K562 (cell line): ENCODE results near the gene ITPKB. TPM values are rescaled to one million over a fixed set of nuclear protein-coding genes. Genes with fewer than 3 reads are reported as not detected.

Experiments used
- ATAC-seq: fragments of 200-7000 bp; cut with Tn5 transposase; 3 replicates; pipeline ENCODE4 v1.9.1; 2020; ENCODE audit warnings: moderate library complexity
- BruUV-seq: library from RNA; stranded (reverse); fragments of 400-500 nt; replicated peaks from 2 replicates; lab custom pipeline; 2021; lab: Mats Ljungman, UMichigan
- CTCF ChIA-PET: fragments of 300-600 bp; formaldehyde crosslinking; extraction: SDS; loops from one replicate; lab custom pipeline; 2021; ENCODE audit warnings: low intra/inter-chr PET ratio; lab: Yijun Ruan, JAX
- POLR2A ChIA-PET: fragments of 300-600, 350-650 bp; sonication (Branson Sonifier 250); formaldehyde crosslinking; extraction: SDS; loops from one replicate; lab custom pipeline; 2021; ENCODE audit warnings: antibody characterized with exemption, inconsistent platforms; lab: Yijun Ruan, JAX
- DNase-seq, 4 experiments: peaks; one replicate each; pipeline versions ENCODE4 v3.0.0 to v3.0.0-alpha.2; 2011 to 2018; ENCODE audit warnings: low spot score in 3 of 4, mixed read lengths in 3 of 4; ENCODE audit errors: extremely low read depth in 1 of 4
- FAIRE-seq: peaks from 2 replicates; lab custom pipeline; 2011; peaks lifted over from hg19 to GRCh38; lab: Jason Lieb, UNC
- H2AFZ ChIP-seq: 2 replicates; pipeline ENCODE4 v1.6.0; 2011; ENCODE audit warnings: low read depth, low read length, control low read depth, inconsistent platforms
- H3K27ac ChIP-seq: fragments of 200-600 bp; 3 replicates; pipeline ENCODE4 v1.8.0; 2011; ENCODE audit warnings: low read depth, mild to moderate bottlenecking, control low read depth, inconsistent platforms, low read length, moderate library complexity, mixed read lengths; ENCODE audit errors: extremely low read depth
- H3K27me3 ChIP-seq, 2 experiments: fragments of 300-600 bp in 1 of 2; 2 replicates in 1 of 2; 3 replicates in 1 of 2; pipeline versions ENCODE4 v1.6.0 to v1.8.0; 2011; ENCODE audit warnings: inconsistent platforms in 2 of 2, low read length in 2 of 2, mild to moderate bottlenecking in 1 of 2, mixed read lengths in 1 of 2, moderate library complexity in 1 of 2; ENCODE audit not compliant: control insufficient read depth in 2 of 2, insufficient read depth in 2 of 2
- H3K36me3 ChIP-seq: fragments of 300-600 bp; 3 replicates; pipeline ENCODE4 v1.8.0; 2011; ENCODE audit warnings: mild to moderate bottlenecking, low read length, inconsistent platforms; ENCODE audit not compliant: control insufficient read depth, insufficient read depth
- H3K4me1 ChIP-seq, 2 experiments: fragments of 200-600 bp in 1 of 2; replicated peaks in 1 of 2; 2 replicates in 1 of 2; 3 replicates in 1 of 2; pipeline versions ENCODE4 v1.5.1 to v1.8.0; 2011; ENCODE audit warnings: inconsistent platforms in 2 of 2, low read length in 2 of 2, mild to moderate bottlenecking in 1 of 2, mixed read lengths in 1 of 2, moderate library complexity in 1 of 2; ENCODE audit not compliant: control insufficient read depth in 2 of 2, insufficient read depth in 2 of 2
- H3K4me2 ChIP-seq: 2 replicates; pipeline ENCODE4 v1.6.1; 2011; ENCODE audit warnings: low read length, control low read depth, inconsistent platforms, mixed read lengths; ENCODE audit not compliant: insufficient read depth
- H3K4me3 ChIP-seq: fragments of 200-600 bp; sonication (generic), shearing (Covaris generic); 2 replicates; pipeline ENCODE4 v1.5.1; 2016; ENCODE audit warnings: control low read depth, inconsistent platforms
- H3K79me2 ChIP-seq: fragments of 200-600 bp; 3 replicates; pipeline ENCODE4 v1.8.0; 2011; ENCODE audit warnings: low read length, inconsistent platforms; ENCODE audit not compliant: control insufficient read depth, insufficient read depth
- H3K9ac ChIP-seq, 2 experiments: 2 replicates each; pipeline versions ENCODE4 v1.6.0 to v1.6.1; 2011; ENCODE audit warnings: low read depth in 2 of 2, low read length in 2 of 2, control low read depth in 1 of 2, inconsistent platforms in 1 of 2, mild to moderate bottlenecking in 1 of 2, mixed read lengths in 1 of 2; ENCODE audit not compliant: insufficient read depth in 1 of 2
- H3K9me1 ChIP-seq: one replicate; pipeline ENCODE4 v1.6.0; 2011; ENCODE audit warnings: inconsistent platforms, mild to moderate bottlenecking, low read length, moderate library complexity; ENCODE audit not compliant: control insufficient read depth, insufficient read depth
- H3K9me3 ChIP-seq: replicated peaks from 2 replicates; pipeline ENCODE4 v1.5.1; 2011; ENCODE audit warnings: low read depth, low read length, inconsistent platforms; ENCODE audit not compliant: control insufficient read depth, insufficient read depth
- H4K20me1 ChIP-seq: replicated peaks from 2 replicates; pipeline ENCODE4 v1.6.1; 2011; ENCODE audit warnings: low read length, inconsistent platforms, mixed read lengths; ENCODE audit not compliant: control insufficient read depth, insufficient read depth
- KAT2B ChIP-seq: IDR thresholded peaks from one replicate; pipeline ENCODE4 v1.6.1; 2012; ENCODE audit warnings: low read depth, mild to moderate bottlenecking, control low read depth, inconsistent platforms, low read length, moderate library complexity
- KDM5B ChIP-seq: fragments of 200-600 bp; sonication (generic); IDR thresholded peaks from 2 replicates; pipeline ENCODE4 v1.6.1; 2012; ENCODE audit warnings: low read depth, mild to moderate bottlenecking, moderate library complexity, low read length, control low read depth, inconsistent platforms; ENCODE audit not compliant: insufficient replicate concordance
- ZFP36 ChIP-seq: fragments of 150-350 bp; IDR thresholded peaks from 2 replicates; pipeline ENCODE4 v1.6.1; 2018; ENCODE audit warnings: low read length, low read depth; ENCODE audit not compliant: partially characterized antibody
- ZNF444 ChIP-seq: fragments of 250-450 bp; sonication (Bioruptor Pico); IDR thresholded peaks from 2 replicates; pipeline ENCODE4 v1.4.0; 2020; ENCODE audit warnings: mild to moderate bottlenecking, moderate library complexity
- WGBS: fragments of 100-300 bp; shearing (Covaris generic); methylation state at CpG from one replicate; pipeline ENCODE4 v1.1.6; 2016; ENCODE audit warnings: low coverage, mixed read lengths; ENCODE audit not compliant: insufficient coverage; ENCODE audit errors: missing lambda C conversion rate; 5-methylcytosine and 5-hydroxymethylcytosine counted together
- in situ Hi-C: fragments of 300-500 bp; cut with MboI; formaldehyde crosslinking; loops from 4 replicates; pipeline ENCODE4 v1.15.0; 2018; ENCODE audit warnings: inconsistent platforms, mixed read lengths
- intact Hi-C: fragments of 100-400 bp; cut with micrococcal nuclease; formaldehyde crosslinking; loops from 2 replicates; pipeline ENCODE4 v1.14.2; 2022
- polyA plus RNA-seq, 8 experiments: library from polyadenylated mRNA; depleted of rRNA in 4 of 8; stranded (reverse) in 5 of 8; unstranded in 3 of 8; fragments of >200 nt; fragmentation: Nextera tagmentation in 2 of 8; fragmentation: Illumina TruSeq in 1 of 8; extraction: Ambion mirVana in 2 of 8; extraction: Trizol in 1 of 8; gene quantifications; 2 replicates each; pipeline versions ENCODE4 v1.2.1 to v1.2.3, GENCODE V29; 2011 to 2014; ENCODE audit warnings: inconsistent platforms in 1 of 8, missing spikeins in 1 of 8
- total RNA-seq, 7 experiments: library from RNA; depleted of rRNA in 6 of 7; stranded (reverse); fragments of >200 nt in 6 of 7; fragmentation: Illumina TruSeq in 2 of 7; extraction: Trizol in 2 of 7; gene quantifications; 2 replicates each; pipeline versions ENCODE4 v1.2.1 to v1.2.3, GENCODE V29; 2011 to 2021; ENCODE audit warnings: low replicate concordance in 1 of 7
- TF ChIP-seq, protein P1 (sequence below): fragments of 250-450 bp; sonication (Bioruptor Pico); IDR thresholded peaks from 2 replicates; pipeline ENCODE4 v1.5.0; 2020; ENCODE audit warnings: mild to moderate bottlenecking, borderline replicate concordance
- TF ChIP-seq, protein P2 (sequence below): fragments of 450-650 bp; formaldehyde crosslinking; IDR thresholded peaks from 2 replicates; pipeline ENCODE4 v1.4.0; 2020; ENCODE audit warnings: mild to moderate bottlenecking, mixed read lengths

The ITPKB gene
- total and polyA plus RNA-seq, 9 of the 15 experiments (the other 6 are each of a cell fraction or from before 2014, with no cell fraction given): 0.01 to 0.22 TPM; not detected in 7

DNA sequence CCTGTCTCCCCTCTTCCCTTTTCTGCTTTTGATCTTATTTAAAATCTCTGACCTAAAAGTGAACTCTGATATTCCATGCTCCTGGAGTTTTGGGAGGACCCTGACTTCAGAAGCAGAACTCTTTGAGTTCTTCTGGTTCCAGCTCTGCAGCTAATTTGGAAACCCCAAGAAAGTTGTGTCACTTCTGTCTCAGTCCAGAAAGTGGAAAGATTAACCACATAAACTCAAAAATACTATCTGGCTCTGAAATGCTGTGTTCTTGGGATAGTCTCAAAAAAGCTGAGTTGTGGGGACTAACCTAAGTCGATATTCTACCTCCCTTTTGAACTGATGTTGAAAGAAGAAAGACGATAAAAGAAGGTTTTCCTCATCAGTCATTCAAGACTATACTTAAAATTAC, 59.8 kb downstream of the ITPKB start:
- Histone ChIP-seq H3K79me2 (no peaks in the 10 kb centered on the region), H3K9me3 (no peaks in the 10 kb centered on the region), H3K36me3 (no peaks in the 10 kb centered on the region), H3K27me3 (peaks cover 33 to 59% of the 10 kb centered on the region in 2 experiments), H4K20me1 (no peaks in the 10 kb centered on the region), H3K4me1 (peaks cover 4 to 6% of the 10 kb centered on the region in 2 experiments; a peak in 3 of 5 replicates), H3K4me2 (no peak overlapping the region), H3K4me3 (no peak overlapping the region), H3K9me1 (no peaks in the 10 kb centered on the region), H3K27ac (no peak overlapping the region), H3K9ac (no peak overlapping the region), H2AFZ (no peak overlapping the region)
- in situ Hi-C loops: no loop called here
- FAIRE-seq: no peak
- ChIA-PET POLR2A (interaction anchor here (1.1 to 1.6 kb wide), 3 partner anchors 9 to 25 kb away, joined by 3 to 6 read pairs (median 4); no protein-coding TSS in a partner anchor), CTCF (no interaction called here)
- no peak for TF ChIP-seq KDM5B
- TF ChIP-seq, protein P1, sequence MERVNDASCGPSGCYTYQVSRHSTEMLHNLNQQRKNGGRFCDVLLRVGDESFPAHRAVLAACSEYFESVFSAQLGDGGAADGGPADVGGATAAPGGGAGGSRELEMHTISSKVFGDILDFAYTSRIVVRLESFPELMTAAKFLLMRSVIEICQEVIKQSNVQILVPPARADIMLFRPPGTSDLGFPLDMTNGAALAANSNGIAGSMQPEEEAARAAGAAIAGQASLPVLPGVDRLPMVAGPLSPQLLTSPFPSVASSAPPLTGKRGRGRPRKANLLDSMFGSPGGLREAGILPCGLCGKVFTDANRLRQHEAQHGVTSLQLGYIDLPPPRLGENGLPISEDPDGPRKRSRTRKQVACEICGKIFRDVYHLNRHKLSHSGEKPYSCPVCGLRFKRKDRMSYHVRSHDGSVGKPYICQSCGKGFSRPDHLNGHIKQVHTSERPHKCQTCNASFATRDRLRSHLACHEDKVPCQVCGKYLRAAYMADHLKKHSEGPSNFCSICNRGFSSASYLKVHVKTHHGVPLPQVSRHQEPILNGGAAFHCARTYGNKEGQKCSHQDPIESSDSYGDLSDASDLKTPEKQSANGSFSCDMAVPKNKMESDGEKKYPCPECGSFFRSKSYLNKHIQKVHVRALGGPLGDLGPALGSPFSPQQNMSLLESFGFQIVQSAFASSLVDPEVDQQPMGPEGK (CRISPR knock-in tag): no peak
- TF ChIP-seq, protein P2, sequence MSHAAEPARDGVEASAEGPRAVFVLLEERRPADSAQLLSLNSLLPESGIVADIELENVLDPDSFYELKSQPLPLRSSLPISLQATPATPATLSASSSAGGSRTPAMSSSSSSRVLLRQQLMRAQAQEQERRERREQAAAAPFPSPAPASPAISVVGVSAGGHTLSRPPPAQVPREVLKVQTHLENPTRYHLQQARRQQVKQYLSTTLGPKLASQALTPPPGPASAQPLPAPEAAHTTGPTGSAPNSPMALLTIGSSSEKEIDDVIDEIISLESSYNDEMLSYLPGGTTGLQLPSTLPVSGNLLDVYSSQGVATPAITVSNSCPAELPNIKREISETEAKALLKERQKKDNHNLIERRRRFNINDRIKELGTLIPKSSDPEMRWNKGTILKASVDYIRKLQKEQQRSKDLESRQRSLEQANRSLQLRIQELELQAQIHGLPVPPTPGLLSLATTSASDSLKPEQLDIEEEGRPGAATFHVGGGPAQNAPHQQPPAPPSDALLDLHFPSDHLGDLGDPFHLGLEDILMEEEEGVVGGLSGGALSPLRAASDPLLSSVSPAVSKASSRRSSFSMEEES (CRISPR knock-in tag): no peak
- TF ChIP-seq ZFP36: no peak
- TF ChIP-seq ZNF444: no peak
- TF ChIP-seq KAT2B: no peak
- BruUV-seq: no TSS peak
- DNase-seq: no peak
- ATAC-seq: no peak
- WGBS: 0% methylated on average over 2 of the region's 2 CpGs
- intact Hi-C loops: loop anchor here (5.0 kb wide), 1 partner anchor 42 kb away; no protein-coding TSS in a partner anchor
